IMR-90 (cell line): ENCODE results near the gene H1-8. TPM values are rescaled to one million over a fixed set of nuclear protein-coding genes. Genes with fewer than 3 reads are reported as not detected.

ENCODE experiments used
- ATAC-seq: fragments of 200-7000 bp; cut with Tn5 transposase; 2 replicates; pipeline ENCODE4 v1.9.1; 2020; ENCODE audit warnings: low read depth, mild to moderate bottlenecking, moderate library complexity
- BruUV-seq: library from RNA; stranded (reverse); fragments of 400-500 nt; replicated peaks from 2 replicates; lab custom pipeline; 2021; lab: Mats Ljungman, UMichigan
- CTCF ChIA-PET: fragments of 300-600 bp; formaldehyde crosslinking; extraction: SDS; loops from one replicate; lab custom pipeline; 2021; ENCODE audit warnings: antibody characterized with exemption; lab: Yijun Ruan, JAX
- POLR2A ChIA-PET: fragments of 300-600 bp; sonication (Branson Sonifier 250); formaldehyde crosslinking; loops from one replicate; lab custom pipeline; 2022; ENCODE audit warnings: antibody characterized with exemption; ENCODE audit not compliant: unreplicated experiment; lab: Charles Lee
- DNase-seq: peaks from one replicate; pipeline ENCODE4 v3.0.0; 2013
- H2AFZ ChIP-seq: replicated peaks from 2 replicates; pipeline ENCODE3; 2013; ENCODE audit warnings: low read length, mild to moderate bottlenecking; ENCODE audit not compliant: poor library complexity
- H2AK5ac ChIP-seq: 2 replicates; pipeline ENCODE4 v1.6.1; 2013; ENCODE audit warnings: low read depth, low read length, inconsistent platforms
- H2AK9ac ChIP-seq: replicated peaks from 2 replicates; pipeline ENCODE3; 2013; ENCODE audit warnings: mild to moderate bottlenecking, low read depth, low read length, moderate library complexity; ENCODE audit not compliant: poor library complexity
- H2BK120ac ChIP-seq: 2 replicates; pipeline ENCODE4 v1.6.1; 2013; ENCODE audit warnings: low read depth, low read length, inconsistent platforms
- H2BK15ac ChIP-seq: 3 replicates; pipeline ENCODE4 v1.6.1; 2013; ENCODE audit warnings: low read depth, low read length, inconsistent platforms
- H2BK20ac ChIP-seq: 2 replicates; pipeline ENCODE4 v1.6.1; 2013; ENCODE audit warnings: low read depth, mild to moderate bottlenecking, inconsistent platforms, low read length, moderate library complexity
- H2BK5ac ChIP-seq: 2 replicates; pipeline ENCODE4 v1.6.1; 2013; ENCODE audit warnings: mild to moderate bottlenecking, low read depth, low read length, inconsistent platforms; ENCODE audit not compliant: poor library complexity, severe bottlenecking
- H3K14ac ChIP-seq: replicated peaks from 2 replicates; pipeline ENCODE4 v1.6.1; 2013; ENCODE audit warnings: low read depth, low read length, inconsistent platforms
- H3K18ac ChIP-seq: 2 replicates; pipeline ENCODE4 v1.6.1; 2013; ENCODE audit warnings: low read depth, low read length, control low read depth
- H3K23ac ChIP-seq: 2 replicates; pipeline ENCODE4 v1.6.1; 2013; ENCODE audit warnings: low read depth, low read length, inconsistent platforms
- H3K27ac ChIP-seq: 2 replicates; pipeline ENCODE4 v1.5.1; 2013; ENCODE audit warnings: mild to moderate bottlenecking, control low read depth, low read length; ENCODE audit not compliant: insufficient read depth
- H3K27me3 ChIP-seq: 2 replicates; pipeline ENCODE4 v1.6.1; 2013; ENCODE audit warnings: low read length; ENCODE audit not compliant: control insufficient read depth, insufficient read depth
- H3K36me3 ChIP-seq: 2 replicates; pipeline ENCODE4 v1.6.1; 2013; ENCODE audit warnings: low read length, mixed read lengths; ENCODE audit not compliant: control insufficient read depth, insufficient read depth
- H3K4ac ChIP-seq: 2 replicates; pipeline ENCODE4 v1.6.1; 2013; ENCODE audit warnings: low read depth, low read length, inconsistent platforms
- H3K4me1 ChIP-seq: 2 replicates; pipeline ENCODE4 v1.6.1; 2013; ENCODE audit warnings: low read length, mixed read lengths; ENCODE audit not compliant: control insufficient read depth, insufficient read depth
- H3K4me2 ChIP-seq: 2 replicates; pipeline ENCODE4 v1.6.1; 2013; ENCODE audit warnings: low read depth, mild to moderate bottlenecking, control low read depth, low read length, moderate library complexity
- H3K4me3 ChIP-seq: 2 replicates; pipeline ENCODE4 v1.5.1; 2013; ENCODE audit warnings: low read depth, mild to moderate bottlenecking, control low read depth, low read length, moderate library complexity; ENCODE audit not compliant: insufficient read depth
- H3K56ac ChIP-seq: 2 replicates; pipeline ENCODE4 v1.6.1; 2013; ENCODE audit warnings: low read length, inconsistent platforms; ENCODE audit not compliant: insufficient read depth; ENCODE audit errors: extremely low read depth
- H3K79me1 ChIP-seq, 2 experiments: 2 replicates each; pipeline ENCODE4 v1.6.1; 2013; ENCODE audit warnings: low read length in 2 of 2, inconsistent platforms in 1 of 2, low read depth in 1 of 2
- H3K9ac ChIP-seq: 2 replicates; pipeline ENCODE4 v1.6.1; 2013; ENCODE audit warnings: low read depth, low read length, control low read depth
- H3K9me1 ChIP-seq: 2 replicates; pipeline ENCODE4 v1.6.1; 2013; ENCODE audit warnings: low read length, inconsistent platforms; ENCODE audit not compliant: insufficient read depth
- H3K9me3 ChIP-seq: 2 replicates; pipeline ENCODE4 v1.6.1; 2013; ENCODE audit warnings: low read length; ENCODE audit not compliant: control insufficient read depth, insufficient read depth
- H4K20me1 ChIP-seq: 2 replicates; pipeline ENCODE4 v1.6.1; 2013; ENCODE audit warnings: low read length, inconsistent platforms; ENCODE audit not compliant: insufficient read depth
- H4K5ac ChIP-seq: 2 replicates; pipeline ENCODE4 v1.6.1; 2013; ENCODE audit warnings: mild to moderate bottlenecking, low read depth, low read length, control low read depth
- H4K8ac ChIP-seq, 2 experiments: 2 replicates each; pipeline ENCODE4 v1.6.1; 2013; ENCODE audit warnings: low read depth in 2 of 2, low read length in 2 of 2, control low read depth in 1 of 2, inconsistent platforms in 1 of 2
- H4K91ac ChIP-seq: 2 replicates; pipeline ENCODE4 v1.6.1; 2013; ENCODE audit warnings: low read depth, low read length, inconsistent platforms; ENCODE audit not compliant: insufficient read depth
- BHLHE40 ChIP-seq: fragments of 150-350 bp; IDR thresholded peaks from 2 replicates; pipeline ENCODE4 v1.6.1; 2016; ENCODE audit warnings: mild to moderate bottlenecking, low read depth, low read length
- CEBPB ChIP-seq: IDR thresholded peaks from 2 replicates; pipeline ENCODE4 v1.6.1; 2012; ENCODE audit warnings: low read depth, low read length, improper control_type of control experiment
- ELK1 ChIP-seq: fragments of 150-350 bp; IDR thresholded peaks from 2 replicates; pipeline ENCODE4 v1.6.1; 2016; ENCODE audit warnings: low read depth, mild to moderate bottlenecking, low read length, moderate library complexity, borderline replicate concordance
- FOS ChIP-seq: fragments of 150-350 bp; IDR thresholded peaks from 2 replicates; pipeline ENCODE4 v1.6.1; 2016; ENCODE audit warnings: low read depth, low read length
- MAFK ChIP-seq: IDR thresholded peaks from 2 replicates; pipeline ENCODE4 v1.6.1; 2012; ENCODE audit warnings: low read depth, low read length, improper control_type of control experiment
- MAZ ChIP-seq: IDR thresholded peaks from 2 replicates; pipeline ENCODE4 v1.6.1; 2012; ENCODE audit warnings: low read depth, mild to moderate bottlenecking, low read length, improper control_type of control experiment, moderate library complexity, borderline replicate concordance
- MXI1 ChIP-seq: IDR thresholded peaks from 2 replicates; pipeline ENCODE4 v1.6.1; 2012; ENCODE audit warnings: low read depth, mild to moderate bottlenecking, low read length, moderate library complexity, borderline replicate concordance
- NFE2L2 ChIP-seq: fragments of 150-350 bp; IDR thresholded peaks from 2 replicates; pipeline ENCODE4 v1.6.1; 2016; ENCODE audit warnings: low read depth, mild to moderate bottlenecking, low read length
- POLR2A ChIP-seq: IDR thresholded peaks from 2 replicates; pipeline ENCODE4 v1.6.1; 2012; ENCODE audit warnings: mild to moderate bottlenecking, low read depth, low read length
- RCOR1 ChIP-seq: IDR thresholded peaks from 2 replicates; pipeline ENCODE4 v1.6.1; 2012; ENCODE audit warnings: mild to moderate bottlenecking, low read length, improper control_type of control experiment; ENCODE audit not compliant: insufficient replicate concordance
- SMC3 ChIP-seq: fragments of 150-350 bp; IDR thresholded peaks from 2 replicates; pipeline ENCODE4 v1.6.1; 2016; ENCODE audit warnings: low read depth, mild to moderate bottlenecking, antibody characterized with exemption, low read length, moderate library complexity
- WGBS, 2 experiments: methylation state at CpG; one replicate each; pipeline versions ENCODE4 v1.1.5 to v1.1.7; 2013; ENCODE audit warnings: missing lambda C conversion rate in 2 of 2; ENCODE audit not compliant: insufficient read length in 1 of 2; ENCODE audit errors: extremely low coverage in 2 of 2; 5-methylcytosine and 5-hydroxymethylcytosine counted together
- dilution Hi-C: fragments of 300-500 bp; cut with HindIII; formaldehyde crosslinking; loops from one replicate; pipeline ENCODE4 v1.14.3; 2018; ENCODE audit warnings: low sequenced_read_pairs; ENCODE audit not compliant: unreplicated experiment
- in situ Hi-C: fragments of 300-500 bp; cut with MboI; formaldehyde crosslinking; loops from 3 replicates; pipeline ENCODE4 v1.14.3; 2019; ENCODE audit warnings: low sequenced_read_pairs, inconsistent platforms, mixed read lengths
- intact Hi-C: fragments of 100-400 bp; cut with micrococcal nuclease; formaldehyde crosslinking; loops from 2 replicates; pipeline ENCODE4 v1.10.0; 2022
- polyA plus RNA-seq, 3 experiments: library from polyadenylated mRNA; depleted of rRNA; stranded (reverse); fragments of >200 nt; gene quantifications; 2 replicates each; pipeline ENCODE4 v1.2.3, GENCODE V29; 2012; ENCODE audit warnings: low replicate concordance in 1 of 3
- total RNA-seq: library from RNA; depleted of rRNA; stranded (reverse); fragments of >200 nt; gene quantifications from 2 replicates; pipeline ENCODE4 v1.2.3, GENCODE V29; 2012
- TF ChIP-seq, protein P1 (sequence below): fragments of 150-350 bp; IDR thresholded peaks from 2 replicates; pipeline ENCODE4 v1.6.1; 2017; ENCODE audit warnings: mild to moderate bottlenecking, antibody characterized with exemption, low read length, low read depth
- TF ChIP-seq, protein P2 (sequence below): conservative IDR thresholded peaks from 2 replicates; pipeline ENCODE4 v1.5.1; 2012; ENCODE audit warnings: mild to moderate bottlenecking, low read depth, low read length, improper control_type of control experiment

The H1-8 gene
- total and polyA plus RNA-seq, 2 of the 4 experiments (the other 2 are of a cell fraction), result not detected

DNA sequence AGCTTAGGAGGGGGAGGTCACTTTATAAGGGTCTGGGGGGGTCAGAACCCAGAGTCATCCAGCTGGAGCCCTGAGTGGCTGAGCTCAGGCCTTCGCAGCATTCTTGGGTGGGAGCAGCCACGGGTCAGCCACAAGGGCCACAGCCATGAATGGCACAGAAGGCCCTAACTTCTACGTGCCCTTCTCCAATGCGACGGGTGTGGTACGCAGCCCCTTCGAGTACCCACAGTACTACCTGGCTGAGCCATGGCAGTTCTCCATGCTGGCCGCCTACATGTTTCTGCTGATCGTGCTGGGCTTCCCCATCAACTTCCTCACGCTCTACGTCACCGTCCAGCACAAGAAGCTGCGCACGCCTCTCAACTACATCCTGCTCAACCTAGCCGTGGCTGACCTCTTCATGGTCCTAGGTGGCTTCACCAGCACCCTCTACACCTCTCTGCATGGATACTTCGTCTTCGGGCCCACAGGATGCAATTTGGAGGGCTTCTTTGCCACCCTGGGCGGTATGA lies 14.3 kb upstream of the H1-8 start, which contains the start of gene RHO:
RHO (plus strand) TSS at position 51 of the 512 bp plus-strand sequence; CDS start at position 146, 95 bp downstream.
- Histone ChIP-seq H2BK20ac (no peak within 1 kb of the TSS), H2BK120ac (no peak within 1 kb of the TSS), H3K27me3 (no peaks in the 10 kb centered on the region), H3K4ac (no peak within 1 kb of the TSS), H4K20me1 (no peaks in the 10 kb centered on the region), H4K5ac (no peak within 1 kb of the TSS), H3K14ac (no peak within 1 kb of the TSS), H3K4me2 (no peak within 1 kb of the TSS), H2BK5ac (no peak within 1 kb of the TSS), H3K79me1 (no peaks in the 10 kb centered on the region), H2AK9ac (peak within 1 kb of the TSS; percentile 1), H3K18ac (no peak within 1 kb of the TSS), H3K23ac (no peak within 1 kb of the TSS), H3K56ac (no peak within 1 kb of the TSS), H4K91ac (no peak within 1 kb of the TSS), H3K9me1 (peaks cover 8% of the 10 kb centered on the region), H3K27ac (no peak within 1 kb of the TSS), H3K36me3 (no peaks in the 10 kb centered on the region), H4K8ac (no peak within 1 kb of the TSS), H2AFZ (no peak within 1 kb of the TSS), H2AK5ac (peak within 1 kb of the TSS; percentile 30; the same call in 1 of the 2 replicates), H3K9ac (no peak within 1 kb of the TSS), H3K4me1 (peaks cover 13% of the 10 kb centered on the region), H2BK15ac (no peak within 1 kb of the TSS), H3K9me3 (no peaks in the 10 kb centered on the region), H3K4me3 (no peak within 1 kb of the TSS)
- BruUV-seq, result no TSS peak
- intact Hi-C loops, result no loop called here
- in situ Hi-C loops, result no loop called here
- ChIA-PET CTCF (interaction anchor here (0.6 kb wide), 1 partner anchor 129 kb away, joined by 3 read pairs; no protein-coding TSS in a partner anchor), POLR2A (no interaction called here)
- DNase-seq (no peak), ATAC-seq (no peak)
- dilution Hi-C loops, result no loop called here
- 98% methylated on average over 15 of the region's 18 CpGs; no CpG with 5 or more reads in 1 of the 2 experiments for WGBS, 2 experiments
- TF ChIP-seq FOS, result no peak
- no peak for TF ChIP-seq ELK1
- TF ChIP-seq, protein P1, sequence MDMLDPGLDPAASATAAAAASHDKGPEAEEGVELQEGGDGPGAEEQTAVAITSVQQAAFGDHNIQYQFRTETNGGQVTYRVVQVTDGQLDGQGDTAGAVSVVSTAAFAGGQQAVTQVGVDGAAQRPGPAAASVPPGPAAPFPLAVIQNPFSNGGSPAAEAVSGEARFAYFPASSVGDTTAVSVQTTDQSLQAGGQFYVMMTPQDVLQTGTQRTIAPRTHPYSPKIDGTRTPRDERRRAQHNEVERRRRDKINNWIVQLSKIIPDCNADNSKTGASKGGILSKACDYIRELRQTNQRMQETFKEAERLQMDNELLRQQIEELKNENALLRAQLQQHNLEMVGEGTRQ, result no peak
- TF ChIP-seq MXI1, result no peak
- no peak for TF ChIP-seq RCOR1
- no peak for TF ChIP-seq SMC3
- no peak for TF ChIP-seq MAFK
- TF ChIP-seq POLR2A, result no peak
- no peak for TF ChIP-seq CEBPB
- TF ChIP-seq, protein P2, sequence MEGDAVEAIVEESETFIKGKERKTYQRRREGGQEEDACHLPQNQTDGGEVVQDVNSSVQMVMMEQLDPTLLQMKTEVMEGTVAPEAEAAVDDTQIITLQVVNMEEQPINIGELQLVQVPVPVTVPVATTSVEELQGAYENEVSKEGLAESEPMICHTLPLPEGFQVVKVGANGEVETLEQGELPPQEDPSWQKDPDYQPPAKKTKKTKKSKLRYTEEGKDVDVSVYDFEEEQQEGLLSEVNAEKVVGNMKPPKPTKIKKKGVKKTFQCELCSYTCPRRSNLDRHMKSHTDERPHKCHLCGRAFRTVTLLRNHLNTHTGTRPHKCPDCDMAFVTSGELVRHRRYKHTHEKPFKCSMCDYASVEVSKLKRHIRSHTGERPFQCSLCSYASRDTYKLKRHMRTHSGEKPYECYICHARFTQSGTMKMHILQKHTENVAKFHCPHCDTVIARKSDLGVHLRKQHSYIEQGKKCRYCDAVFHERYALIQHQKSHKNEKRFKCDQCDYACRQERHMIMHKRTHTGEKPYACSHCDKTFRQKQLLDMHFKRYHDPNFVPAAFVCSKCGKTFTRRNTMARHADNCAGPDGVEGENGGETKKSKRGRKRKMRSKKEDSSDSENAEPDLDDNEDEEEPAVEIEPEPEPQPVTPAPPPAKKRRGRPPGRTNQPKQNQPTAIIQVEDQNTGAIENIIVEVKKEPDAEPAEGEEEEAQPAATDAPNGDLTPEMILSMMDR, result no peak
- TF ChIP-seq MAZ, result no peak
- TF ChIP-seq NFE2L2, result no peak
- no peak for TF ChIP-seq BHLHE40
